Hematopoietic multipotent progenitor cell treated with erythropoietin and hydrocortisone succinate and interleukin-3 and kit ligand, for 17 days (in vitro differentiated cells): ENCODE data around the gene ATP9A.
"Not testable (repeated sequence)": the region's sequence is repeated elsewhere in the genome, so short reads cannot be mapped to it uniquely, and the experiment has no call there.

Experiments used
- DNase-seq: peaks from one replicate; pipeline ENCODE4 v3.0.0-alpha.2; 2015; ENCODE audit warnings: low spot score

The ATP9A gene

GRCh38 chr20:51727872-51728271 lies 40.3 kb downstream of the ATP9A start:
- DNase-seq = no peak

- no peak for DNase-seq
These were observed 42.5 kb downstream of the ATP9A start for GRCh38 chr20:51725584-51726176.

GRCh38 chr20:51723026-51723425 lies 45.2 kb downstream of the ATP9A start:
- not testable (repeated sequence) for DNase-seq

GRCh38 chr20:51722246-51722645 lies 45.9 kb downstream of the ATP9A start:
- not testable (repeated sequence) for DNase-seq

- DNase-seq = no peak
These were observed 47.3 kb downstream of the ATP9A start for GRCh38 chr20:51720854-51721253.

GRCh38 chr20:51720384-51720783 lies 47.8 kb downstream of the ATP9A start:
- no peak for DNase-seq

- DNase-seq = no peak
These were observed 52.4 kb downstream of the ATP9A start for GRCh38 chr20:51715856-51716185.

- DNase-seq = no peak
These were observed 52.9 kb downstream of the ATP9A start for GRCh38 chr20:51715163-51715855.

- DNase-seq = no peak
These were observed 55.0 kb downstream of the ATP9A start for GRCh38 chr20:51713213-51713598.

- no peak for DNase-seq
These were observed 55.5 kb downstream of the ATP9A start for GRCh38 chr20:51712501-51713212.

GRCh38 chr20:51711426-51711825 lies 56.8 kb downstream of the ATP9A start:
- no peak for DNase-seq

GRCh38 chr20:51710361-51710894 lies 57.8 kb downstream of the ATP9A start:
- no peak for DNase-seq

GRCh38 chr20:51705400-51705799 lies 62.8 kb downstream of the ATP9A start:
- DNase-seq = no peak

GRCh38 chr20:51703400-51704287 lies 64.5 kb downstream of the ATP9A start:
- no peak for DNase-seq

GRCh38 chr20:51702556-51702955 lies 65.6 kb downstream of the ATP9A start:
- DNase-seq = no peak

GRCh38 chr20:51700809-51701285 lies 67.3 kb downstream of the ATP9A start:
- DNase-seq = no peak

- no peak for DNase-seq
These were observed 69.9 kb downstream of the ATP9A start for GRCh38 chr20:51698252-51698651.

GRCh38 chr20:51697096-51697826 lies 70.9 kb downstream of the ATP9A start:
- no peak for DNase-seq

GRCh38 chr20:51696304-51697071 lies 71.7 kb downstream of the ATP9A start:
- no peak for DNase-seq

GRCh38 chr20:51695574-51696303 lies 72.5 kb downstream of the ATP9A start:
- no peak for DNase-seq
